MG63 (cell line): ENCODE data around the gene EPHA6. TPM values are rescaled to one million over a fixed set of nuclear protein-coding genes. Genes with fewer than 3 reads are reported as not detected.

Experiments
- DNase-seq: peaks from one replicate; pipeline ENCODE4 v3.0.0-alpha.2; 2020
- H3K27me3 ChIP-seq: fragments of 250-450 bp; sonication (Bioruptor Pico); 2 replicates; pipeline ENCODE4 v1.5.1; 2020; ENCODE audit warnings: mild to moderate bottlenecking, moderate library complexity
- H3K36me3 ChIP-seq: fragments of 250-450 bp; sonication (Bioruptor Pico); 2 replicates; pipeline ENCODE4 v1.5.1; 2020; ENCODE audit warnings: mild to moderate bottlenecking, moderate library complexity
- H3K4me3 ChIP-seq: fragments of 250-450 bp; sonication (Bioruptor Pico); 2 replicates; pipeline ENCODE4 v1.5.1; 2020; ENCODE audit warnings: mild to moderate bottlenecking, moderate library complexity
- H3K9me3 ChIP-seq: fragments of 250-450 bp; sonication (Bioruptor Pico); 2 replicates; pipeline ENCODE4 v1.5.1; 2020; ENCODE audit warnings: mild to moderate bottlenecking, moderate library complexity
- total RNA-seq: library from RNA; depleted of rRNA; stranded (reverse); fragments of >200 nt; shearing (Covaris generic); gene quantifications from 2 replicates; pipeline ENCODE4 v1.2.3, GENCODE V29; 2014; ENCODE audit warnings: low replicate concordance

EPHA6 gene
- total RNA-seq, 1 experiment from 2014 or later = 0.30 TPM

- Histone ChIP-seq H3K27me3 (no peaks in the 10 kb centered on the region), H3K4me3 (no peak overlapping the region), H3K9me3 (no peaks in the 10 kb centered on the region), H3K36me3 (no peaks in the 10 kb centered on the region)
- DNase-seq = no peak
Measured at GRCh38 chr3:97187771-97188170, 373.4 kb downstream of the EPHA6 start.

- DNase-seq = no peak
- H3K9me3 ChIP-seq = no peaks in the 10 kb centered on the region
- no peaks in the 10 kb centered on the region for H3K27me3 ChIP-seq
- no peaks in the 10 kb centered on the region for H3K36me3 ChIP-seq
- H3K4me3 ChIP-seq = no peak overlapping the region
Measured at GRCh38 chr3:97189835-97190234, 375.4 kb downstream of the EPHA6 start.

- DNase-seq = no peak
- Histone ChIP-seq H3K36me3 (no peaks in the 10 kb centered on the region), H3K4me3 (no peak overlapping the region), H3K9me3 (no peaks in the 10 kb centered on the region), H3K27me3 (no peaks in the 10 kb centered on the region)
Measured at GRCh38 chr3:97197083-97197482, 382.7 kb downstream of the EPHA6 start.

- Histone ChIP-seq H3K27me3 (no peaks in the 10 kb centered on the region), H3K36me3 (no peaks in the 10 kb centered on the region)
Measured at GRCh38 chr3:97197830-97198229, 383.4 kb downstream of the EPHA6 start.

GRCh38 chr3:97200387-97200786 lies 386.0 kb downstream of the EPHA6 start:
- DNase-seq = no peak
- Histone ChIP-seq H3K27me3 (no peaks in the 10 kb centered on the region), H3K4me3 (no peak overlapping the region), H3K36me3 (no peaks in the 10 kb centered on the region), H3K9me3 (no peaks in the 10 kb centered on the region)

More at GRCh38 chr3:97197830-97198229, 383.4 kb downstream of the EPHA6 start:
- no peak overlapping the region for H3K4me3 ChIP-seq
- no peak for DNase-seq
- no peaks in the 10 kb centered on the region for H3K9me3 ChIP-seq

GRCh38 chr3:97201814-97202213 lies 387.4 kb downstream of the EPHA6 start:
- no peaks in the 10 kb centered on the region for H3K36me3 ChIP-seq
- no peaks in the 10 kb centered on the region for H3K27me3 ChIP-seq
- no peaks in the 10 kb centered on the region for H3K9me3 ChIP-seq
- DNase-seq = no peak
- H3K4me3 ChIP-seq = no peak overlapping the region

GRCh38 chr3:97228966-97229365 lies 414.6 kb downstream of the EPHA6 start:
- Histone ChIP-seq H3K27me3 (no peaks in the 10 kb centered on the region), H3K9me3 (no peaks in the 10 kb centered on the region), H3K36me3 (no peaks in the 10 kb centered on the region), H3K4me3 (no peak overlapping the region)
- DNase-seq = no peak

GRCh38 chr3:97230486-97230885 lies 416.1 kb downstream of the EPHA6 start:
- no peaks in the 10 kb centered on the region for H3K27me3 ChIP-seq
- H3K36me3 ChIP-seq = no peaks in the 10 kb centered on the region
- H3K4me3 ChIP-seq = no peak overlapping the region
- DNase-seq = no peak
- H3K9me3 ChIP-seq = no peaks in the 10 kb centered on the region

GRCh38 chr3:97232393-97233034 lies 418.1 kb downstream of the EPHA6 start:
- Histone ChIP-seq H3K36me3 (no peaks in the 10 kb centered on the region), H3K27me3 (no peaks in the 10 kb centered on the region), H3K4me3 (no peak overlapping the region), H3K9me3 (no peaks in the 10 kb centered on the region)
- no peak for DNase-seq

- no peaks in the 10 kb centered on the region for H3K9me3 ChIP-seq
- no peak for DNase-seq
- H3K4me3 ChIP-seq = no peak overlapping the region
- H3K36me3 ChIP-seq = no peaks in the 10 kb centered on the region
- no peaks in the 10 kb centered on the region for H3K27me3 ChIP-seq
Measured at GRCh38 chr3:97235179-97235578, 420.8 kb downstream of the EPHA6 start.

- no peak for DNase-seq
- Histone ChIP-seq H3K4me3 (no peak overlapping the region), H3K36me3 (no peaks in the 10 kb centered on the region), H3K27me3 (no peaks in the 10 kb centered on the region), H3K9me3 (no peaks in the 10 kb centered on the region)
Measured at GRCh38 chr3:97235611-97236315, 421.4 kb downstream of the EPHA6 start.

DNA sequence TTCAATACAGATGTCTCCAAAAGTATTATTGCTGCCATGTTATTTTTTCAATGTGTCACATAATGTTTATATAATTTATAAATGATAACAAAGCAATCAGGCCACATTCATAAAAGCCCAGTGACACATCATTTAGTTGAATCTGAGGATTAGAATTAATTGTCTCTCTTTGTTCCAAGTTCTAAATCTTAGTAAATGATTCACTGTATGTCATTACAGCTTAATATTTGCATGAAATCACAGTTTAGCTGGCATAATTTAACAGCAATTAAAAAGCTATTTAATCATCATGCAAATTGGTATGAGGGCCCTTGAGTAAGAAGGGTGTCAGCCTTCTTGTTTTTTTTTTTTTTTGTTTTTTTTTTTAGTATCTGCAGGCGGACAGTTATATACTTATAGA lies 427.0 kb downstream of the EPHA6 start:
- Histone ChIP-seq H3K4me3 (no peak overlapping the region), H3K27me3 (no peaks in the 10 kb centered on the region), H3K36me3 (no peaks in the 10 kb centered on the region), H3K9me3 (no peaks in the 10 kb centered on the region)
- DNase-seq = no peak

GRCh38 chr3:97245201-97245910 lies 431.0 kb downstream of the EPHA6 start:
- H3K9me3 ChIP-seq = no peaks in the 10 kb centered on the region
- DNase-seq = no peak
- H3K36me3 ChIP-seq = no peaks in the 10 kb centered on the region
- no peak overlapping the region for H3K4me3 ChIP-seq
- no peaks in the 10 kb centered on the region for H3K27me3 ChIP-seq

GRCh38 chr3:97256060-97256459 lies 441.7 kb downstream of the EPHA6 start:
- no peak overlapping the region for H3K4me3 ChIP-seq
- H3K27me3 ChIP-seq = no peaks in the 10 kb centered on the region
- DNase-seq = no peak
- no peaks in the 10 kb centered on the region for H3K9me3 ChIP-seq
- H3K36me3 ChIP-seq = no peaks in the 10 kb centered on the region

DNA sequence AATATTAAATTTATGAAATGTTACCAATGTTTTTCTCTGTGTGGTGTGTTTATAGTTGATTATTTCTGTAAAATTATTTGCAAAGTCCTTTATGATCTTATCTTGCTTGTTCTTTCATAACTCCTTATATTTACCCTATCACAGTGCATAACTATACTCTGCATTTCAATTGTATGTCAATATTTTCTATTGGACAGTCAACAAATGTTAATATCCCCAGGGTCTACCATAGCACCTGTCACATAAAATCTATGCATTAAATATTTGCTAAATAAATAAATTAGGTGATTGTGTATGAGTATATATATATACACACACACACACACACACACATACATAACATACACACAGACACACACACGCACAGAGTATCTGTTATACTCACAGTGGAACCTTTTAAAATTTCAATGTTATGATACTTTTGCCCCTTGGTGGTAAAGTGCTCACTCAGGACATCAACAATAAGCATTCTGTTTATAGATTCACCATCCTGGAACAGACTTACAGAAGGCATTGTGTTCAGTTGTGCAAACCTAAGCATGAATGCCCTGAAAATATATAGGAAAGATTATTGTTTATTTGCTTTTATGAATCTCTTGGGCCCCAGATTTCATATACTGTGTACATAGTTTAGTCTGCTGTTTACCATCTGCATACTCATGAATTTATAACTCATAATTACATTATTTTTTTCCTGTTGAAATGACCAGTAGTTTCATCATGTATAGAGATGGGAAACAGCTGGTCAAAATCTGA lies 443.7 kb downstream of the EPHA6 start:
- Histone ChIP-seq H3K36me3 (no peaks in the 10 kb centered on the region), H3K4me3 (no peak overlapping the region), H3K27me3 (no peaks in the 10 kb centered on the region), H3K9me3 (no peaks in the 10 kb centered on the region)
- no peak for DNase-seq

DNA sequence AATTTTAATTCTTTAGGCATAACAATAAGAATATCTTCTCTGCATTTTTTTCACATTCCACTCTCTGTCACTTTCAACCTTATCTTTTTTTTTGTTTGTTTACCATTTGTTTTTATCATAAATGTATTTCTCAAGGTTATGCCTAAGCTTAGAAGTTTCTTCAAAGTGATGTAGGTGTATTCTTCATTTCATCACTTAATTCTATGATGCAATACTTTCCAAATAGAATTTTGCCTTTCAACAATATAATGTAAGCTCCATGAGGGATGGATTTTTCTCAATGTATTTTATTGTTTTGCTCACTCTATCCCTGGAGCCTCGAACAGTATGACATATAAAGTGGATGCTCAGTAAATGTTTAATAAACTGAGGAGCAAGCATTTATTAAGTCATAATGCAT lies 444.9 kb downstream of the EPHA6 start:
- no peak overlapping the region for H3K4me3 ChIP-seq
- H3K9me3 ChIP-seq = no peaks in the 10 kb centered on the region
- no peaks in the 10 kb centered on the region for H3K36me3 ChIP-seq
- no peak for DNase-seq
- no peaks in the 10 kb centered on the region for H3K27me3 ChIP-seq

DNA sequence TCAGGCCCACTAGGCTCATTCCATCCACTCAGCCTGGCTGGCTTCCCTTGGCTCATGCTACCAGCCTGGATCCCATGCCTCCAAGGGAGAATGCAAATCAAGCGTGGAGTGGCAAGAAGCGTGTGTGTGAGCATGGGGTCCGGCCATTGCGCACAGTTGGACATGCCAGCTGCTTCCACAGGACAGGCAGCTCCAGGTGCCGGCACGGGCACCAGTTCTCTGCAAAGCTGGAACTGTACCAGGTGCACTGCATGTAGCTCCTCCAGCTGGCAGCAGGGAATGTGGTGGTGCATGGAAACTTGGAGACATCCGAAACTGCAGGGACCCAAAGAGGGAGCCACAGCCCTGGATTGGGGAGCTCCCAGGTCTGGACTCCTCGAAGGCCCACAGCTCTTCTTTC lies 449.8 kb downstream of the EPHA6 start:
- no peaks in the 10 kb centered on the region for H3K9me3 ChIP-seq
- H3K4me3 ChIP-seq = no peak overlapping the region
- H3K36me3 ChIP-seq = no peaks in the 10 kb centered on the region
- H3K27me3 ChIP-seq = no peaks in the 10 kb centered on the region
- DNase-seq = no peak
